Ecto neural progenitor cell (in vitro differentiated cells): Measurements from ENCODE around the gene ACAA2.
"Not testable (repeated sequence)": the region's sequence is repeated elsewhere in the genome, so short reads cannot be mapped to it uniquely, and the experiment has no call there.

Experiments used
- DNase-seq: peaks from one replicate; pipeline ENCODE4 v3.0.0-alpha.2; 2018; ENCODE audit warnings: low spot score

The ACAA2 gene

DNA sequence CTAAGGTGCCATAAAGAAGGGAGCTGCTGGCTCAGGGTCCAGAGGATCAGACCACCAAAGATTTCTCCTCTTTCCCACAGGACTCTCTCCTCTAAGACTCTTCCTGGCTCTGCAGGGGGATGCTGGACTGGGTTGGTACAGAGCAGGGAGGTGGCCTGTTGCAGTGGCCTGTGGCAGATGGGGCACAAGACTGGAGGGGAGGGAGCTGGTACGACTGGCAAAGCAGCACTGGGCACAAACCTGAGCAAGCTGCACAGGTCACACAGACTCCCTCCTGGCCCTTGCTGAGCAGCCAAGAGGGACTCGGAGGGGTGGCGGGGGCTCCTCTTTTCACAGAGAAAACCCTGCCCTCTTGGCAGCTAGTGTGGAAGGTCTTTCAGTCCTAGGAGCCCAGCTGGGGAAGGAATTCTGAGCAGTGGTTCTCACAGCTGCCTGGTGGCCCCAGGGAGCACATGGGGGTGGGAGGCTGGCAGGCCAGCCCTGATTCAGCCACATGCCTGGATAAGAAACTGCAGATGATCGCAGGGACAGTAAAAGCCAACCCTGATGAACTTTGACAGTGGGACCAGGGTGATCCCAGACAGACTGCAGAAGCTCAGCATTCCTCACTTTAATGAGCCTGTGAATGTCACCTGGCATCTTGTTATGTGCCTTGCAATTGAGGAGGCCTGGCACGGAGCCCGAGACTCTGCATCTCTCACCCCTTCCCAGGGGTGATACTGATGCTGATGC is 32.5 kb upstream of the ACAA2 start:
- no peak for DNase-seq

GRCh38 chr18:49844903-49845302 is 31.6 kb upstream of the ACAA2 start:
- no peak for DNase-seq

DNA sequence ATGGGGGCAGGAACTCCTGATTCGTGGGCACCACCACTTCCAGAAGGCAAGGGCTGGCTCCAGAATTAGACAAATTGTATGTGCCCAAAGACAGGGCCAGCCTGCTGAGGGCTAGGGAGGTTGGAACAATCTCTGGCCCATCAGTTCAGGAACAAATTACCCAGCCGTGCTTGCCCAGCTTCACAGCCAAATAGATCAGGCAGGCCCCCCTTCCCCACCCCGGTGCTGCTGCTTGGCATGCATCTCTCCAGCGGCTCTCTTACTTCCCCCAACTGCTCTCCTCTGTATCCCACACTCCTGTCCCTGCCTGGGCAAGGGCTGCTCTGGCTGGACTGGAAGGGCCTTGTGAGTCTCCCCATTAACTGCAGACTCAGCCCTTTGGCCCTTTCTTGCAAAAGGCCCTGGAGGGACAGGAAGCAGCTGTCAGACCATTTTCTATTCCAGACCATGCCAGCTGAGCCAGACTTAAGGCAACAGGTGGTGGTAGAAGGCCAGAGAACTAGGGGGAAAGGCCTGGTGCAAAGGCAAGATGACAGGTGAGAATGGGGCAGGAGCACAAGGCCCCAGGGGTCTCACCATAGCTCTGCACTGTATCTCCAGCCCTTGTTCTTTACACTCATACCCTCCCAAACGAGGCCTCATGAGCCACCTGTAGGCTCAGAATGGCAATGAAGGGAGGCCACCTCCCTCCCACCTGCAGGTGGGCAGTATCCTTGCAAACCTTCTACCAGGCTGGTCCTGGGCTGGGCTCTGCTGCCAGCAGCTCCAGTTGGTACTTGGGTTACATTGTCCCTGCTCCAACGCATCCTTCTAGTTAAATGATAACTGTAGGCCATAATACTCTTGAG is 30.7 kb upstream of the ACAA2 start:
- no peak for DNase-seq

- no peak for DNase-seq
Measured at GRCh38 chr18:49843131-49843530, 29.8 kb upstream of the ACAA2 start.

- DNase-seq, result no peak
Measured at GRCh38 chr18:49842656-49843055, 29.3 kb upstream of the ACAA2 start.

- no peak for DNase-seq
Measured at GRCh38 chr18:49841236-49842217, 28.2 kb upstream of the ACAA2 start.

GRCh38 chr18:49839012-49839411 is 25.7 kb upstream of the ACAA2 start:
- no peak for DNase-seq

- DNase-seq, result no peak
Measured at GRCh38 chr18:49838381-49838780, 25.0 kb upstream of the ACAA2 start.

- no peak for DNase-seq
Measured at GRCh38 chr18:49837889-49838288, 24.6 kb upstream of the ACAA2 start.

DNA sequence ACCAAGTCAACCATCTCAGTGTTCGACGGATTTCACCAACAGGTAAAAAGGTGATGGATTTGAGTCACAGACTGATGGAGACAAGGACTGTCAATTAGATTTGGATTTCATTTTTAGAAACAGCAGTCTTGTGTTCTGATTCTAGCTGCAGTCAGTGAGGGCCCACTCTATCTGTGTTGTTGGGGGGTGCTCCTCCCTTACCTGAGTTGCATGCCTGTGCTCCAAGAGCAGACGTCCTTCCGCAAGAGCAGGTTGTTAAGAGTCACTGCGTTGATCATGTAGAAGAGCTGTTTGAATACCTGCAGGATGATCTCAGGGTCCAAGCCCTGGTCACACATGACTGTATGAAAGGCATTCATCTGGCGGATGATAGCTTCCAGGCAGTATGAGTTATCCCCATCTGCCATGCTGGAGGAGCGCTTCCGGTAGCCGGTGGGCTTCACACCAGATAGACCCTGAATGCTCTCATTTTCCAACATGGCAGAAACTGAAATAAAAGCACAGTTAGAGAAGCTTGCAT is 24.0 kb upstream of the ACAA2 start:
- DNase-seq, result not testable (repeated sequence)

DNA sequence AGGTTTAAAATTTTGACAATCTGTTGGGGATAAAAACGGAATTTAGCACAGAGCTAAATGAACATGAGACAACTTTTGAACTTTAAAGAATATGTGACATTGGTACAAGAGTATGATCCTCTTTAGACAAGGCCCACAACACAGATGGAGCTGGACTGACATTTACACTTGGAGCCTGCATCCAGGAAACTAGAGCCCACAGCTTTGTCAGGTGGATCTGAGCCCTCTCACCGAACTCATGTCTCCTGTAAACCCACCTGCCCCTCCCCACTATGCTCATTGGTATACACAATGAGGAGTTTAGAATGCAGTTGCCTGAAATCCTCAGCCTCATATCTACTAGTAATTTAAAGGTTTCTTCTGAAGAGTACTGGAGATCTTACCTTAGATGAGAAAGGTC is 22.1 kb upstream of the ACAA2 start:
- DNase-seq, result no peak

GRCh38 chr18:49834258-49834657 is 20.9 kb upstream of the ACAA2 start:
- DNase-seq, result no peak

- no peak for DNase-seq
Measured at GRCh38 chr18:49833814-49834213, 20.5 kb upstream of the ACAA2 start.

GRCh38 chr18:49832221-49832647 is 18.9 kb upstream of the ACAA2 start:
- no peak for DNase-seq

DNA sequence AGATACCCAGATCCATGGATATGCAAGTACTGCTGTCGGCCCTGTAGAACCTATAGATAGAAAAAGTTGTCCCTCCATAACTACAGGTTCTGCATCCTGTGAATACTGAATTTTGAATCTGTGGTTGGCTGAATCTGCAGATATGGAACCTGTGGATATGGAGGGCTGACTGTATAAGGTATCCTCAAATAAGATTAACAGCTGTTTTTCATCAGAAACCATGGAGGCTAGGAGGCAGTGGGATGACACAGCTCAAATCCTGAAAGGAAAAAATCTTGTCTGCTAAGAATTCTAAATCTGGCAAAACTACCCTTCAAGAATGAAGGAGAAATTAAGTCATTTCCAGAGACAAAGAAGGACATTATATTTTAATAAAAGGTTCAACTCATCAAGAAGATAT is 14.7 kb upstream of the ACAA2 start:
- DNase-seq, result no peak

GRCh38 chr18:49819823-49820671 is 6.7 kb upstream of the ACAA2 start:
- DNase-seq, result no peak

DNA sequence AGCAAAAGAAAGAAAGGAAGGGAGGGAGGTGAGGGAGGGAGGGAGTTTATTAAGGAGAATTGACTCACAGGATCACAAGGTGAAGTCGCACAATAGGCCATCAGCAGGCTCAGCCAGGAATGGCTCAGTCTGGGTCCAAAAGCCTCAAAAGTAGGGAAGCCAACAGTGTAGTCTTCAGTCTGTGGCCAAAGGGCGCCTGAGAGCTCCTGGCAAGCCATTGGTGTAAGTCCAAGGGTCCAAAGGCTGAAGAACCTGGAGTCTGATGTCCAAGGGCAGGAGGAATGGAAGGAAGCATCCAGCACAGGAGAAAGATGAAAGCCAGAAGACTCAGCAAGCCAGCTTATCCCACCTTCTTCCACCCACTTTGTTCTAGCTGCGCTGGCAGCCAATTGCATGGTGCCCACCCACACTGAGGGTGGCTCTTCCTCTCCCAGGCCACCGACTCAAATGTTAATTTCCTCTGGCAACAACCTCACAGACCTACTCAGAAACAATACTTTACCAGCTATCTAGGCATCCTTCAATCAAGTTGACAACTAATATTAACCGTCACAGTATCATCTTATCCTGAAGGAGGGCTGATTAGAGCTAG is 5.8 kb upstream of the ACAA2 start:
- DNase-seq, result no peak

DNA sequence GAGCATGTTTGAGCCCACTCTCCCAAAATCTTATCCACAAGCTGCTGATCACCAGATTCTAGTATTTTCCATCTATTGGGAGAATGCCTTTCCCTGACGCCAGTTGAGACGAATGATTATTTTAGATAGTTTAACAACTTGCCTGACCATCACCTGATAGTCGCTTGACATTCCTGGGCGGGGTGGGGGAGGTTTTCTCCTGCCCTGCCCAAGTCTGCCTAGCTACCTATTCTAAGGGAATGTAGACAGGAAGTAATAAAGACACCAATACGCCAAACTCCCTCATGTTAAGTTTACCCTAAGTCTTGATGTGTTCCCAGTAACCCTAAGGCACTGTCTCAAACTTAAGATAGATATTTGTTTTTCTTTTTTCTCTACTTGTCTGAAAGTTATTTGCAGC is 4.6 kb upstream of the ACAA2 start:
- no peak for DNase-seq

- DNase-seq, result no peak
Measured at GRCh38 chr18:49815927-49816326, 2.6 kb upstream of the ACAA2 start.

DNA sequence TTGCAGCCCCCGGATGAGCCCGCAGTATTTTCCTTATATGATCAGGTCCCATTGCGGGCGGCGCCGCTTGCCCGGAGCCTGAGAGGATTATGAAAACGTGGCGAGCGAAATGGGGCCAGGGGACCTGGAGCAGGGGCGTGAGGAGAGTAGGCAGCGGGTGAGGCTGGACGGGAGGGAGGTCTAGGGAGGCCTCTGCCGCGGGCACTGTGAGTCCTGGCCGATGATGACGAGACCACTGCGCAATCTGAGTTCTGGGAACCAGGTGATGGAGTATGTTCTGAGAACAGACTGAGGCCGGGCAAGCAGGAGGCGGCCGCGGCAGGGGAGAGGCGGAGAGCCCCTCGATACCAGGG is 790 bp upstream of the ACAA2 start:
- peak; percentile 82 for DNase-seq

GRCh38 chr18:49813069-49813318 is 339 bp downstream of the ACAA2 start:
- DNase-seq, result peak; percentile 64
